Endothelial cell of umbilical vein (primary cell): ENCODE data around the gene WDR18. TPM values are rescaled to one million over a fixed set of nuclear protein-coding genes. Genes with fewer than 3 reads are reported as not detected.
A peak's percentile ranks its signal among the peaks of the same experiment; 100 is the strongest.

Experiments
- BruUV-seq: library from RNA; stranded (reverse); fragments of 400-500 nt; replicated peaks from 2 replicates; lab custom pipeline; 2021; lab: Mats Ljungman, UMichigan
- CTCF ChIA-PET: fragments of 300-600, 350-600 bp; sonication (Branson Sonifier 250); formaldehyde crosslinking; loops from one replicate; lab custom pipeline; 2021; ENCODE audit warnings: antibody characterized with exemption, inconsistent platforms; lab: Charles Lee
- POLR2A ChIA-PET: fragments of 300-600, 350-600 bp; sonication (Branson Sonifier 250); formaldehyde crosslinking; loops from one replicate; lab custom pipeline; 2021; ENCODE audit warnings: antibody characterized with exemption, inconsistent platforms; lab: Charles Lee
- DNase-seq: peaks from one replicate; pipeline ENCODE4 v3.0.0-alpha.2; 2011; ENCODE audit warnings: low read depth, low spot score
- FAIRE-seq: peaks from 2 replicates; lab custom pipeline; 2011; peaks lifted over from hg19 to GRCh38; lab: Jason Lieb, UNC
- H2AFZ ChIP-seq: 2 replicates; pipeline ENCODE4 v1.6.0; 2012; ENCODE audit warnings: low read depth, low read length, control low read depth, inconsistent platforms
- H3K27ac ChIP-seq: 2 replicates; pipeline ENCODE4 v1.5.1; 2011; ENCODE audit warnings: low read depth, mild to moderate bottlenecking, control low read depth, low read length, moderate library complexity; ENCODE audit not compliant: insufficient read depth
- H3K27me3 ChIP-seq, 2 experiments: 2 replicates each; pipeline versions ENCODE4 v1.6.0 to v1.6.1; 2011; ENCODE audit warnings: low read length in 2 of 2, mixed read lengths in 1 of 2; ENCODE audit not compliant: control insufficient read depth in 2 of 2, insufficient read depth in 2 of 2
- H3K36me3 ChIP-seq, 2 experiments: 2 replicates in 1 of 2; 3 replicates in 1 of 2; pipeline ENCODE4 v1.5.1; 2011; ENCODE audit warnings: low read length in 2 of 2, mild to moderate bottlenecking in 1 of 2, moderate library complexity in 1 of 2; ENCODE audit not compliant: control insufficient read depth in 2 of 2, insufficient read depth in 2 of 2; ENCODE audit errors: extremely low read depth in 1 of 2
- H3K4me1 ChIP-seq: 3 replicates; pipeline ENCODE4 v1.5.1; 2011; ENCODE audit warnings: mild to moderate bottlenecking, low read length; ENCODE audit not compliant: control insufficient read depth, insufficient read depth; ENCODE audit errors: extremely low read depth
- H3K4me2 ChIP-seq: 2 replicates; pipeline ENCODE4 v1.6.1; 2011; ENCODE audit warnings: low read length, control low read depth, mixed read lengths; ENCODE audit not compliant: insufficient read depth
- H3K4me3 ChIP-seq, 3 experiments: fragments of 200-600 bp in 1 of 3; sonication (generic), shearing (Covaris generic) in 1 of 3; replicated peaks in 1 of 3; 2 replicates each; pipeline ENCODE4 v1.5.1; 2011 to 2016; ENCODE audit warnings: control low read depth in 3 of 3, low read length in 3 of 3, mild to moderate bottlenecking in 2 of 3, inconsistent platforms in 1 of 3, low read depth in 1 of 3, moderate library complexity in 1 of 3; ENCODE audit not compliant: insufficient read depth in 1 of 3
- H3K79me2 ChIP-seq: 2 replicates; pipeline ENCODE4 v1.6.0; 2012; ENCODE audit warnings: low read length, inconsistent platforms; ENCODE audit not compliant: control insufficient read depth, insufficient read depth
- H3K9ac ChIP-seq: replicated peaks from 2 replicates; pipeline ENCODE3; 2011; ENCODE audit warnings: low read length, control low read depth; ENCODE audit not compliant: insufficient read depth; ENCODE audit errors: extremely low read depth
- H3K9me1 ChIP-seq: replicated peaks from 3 replicates; pipeline ENCODE4 v1.6.0; 2011; ENCODE audit warnings: mild to moderate bottlenecking, low read length; ENCODE audit not compliant: control insufficient read depth, insufficient read depth; ENCODE audit errors: extremely low read depth
- H3K9me3 ChIP-seq: replicated peaks from 2 replicates; pipeline ENCODE4 v1.5.1; 2012; ENCODE audit warnings: low read length, inconsistent platforms; ENCODE audit not compliant: control insufficient read depth, insufficient read depth
- H4K20me1 ChIP-seq: replicated peaks from 2 replicates; pipeline ENCODE3; 2011; ENCODE audit warnings: mild to moderate bottlenecking, low read length; ENCODE audit not compliant: control insufficient read depth, insufficient read depth; ENCODE audit errors: extremely low read depth
- EZH2 ChIP-seq: IDR thresholded peaks from 2 replicates; pipeline ENCODE4 v1.6.1; 2012; ENCODE audit warnings: borderline replicate concordance, low read depth, mild to moderate bottlenecking, moderate library complexity, low read length, inconsistent platforms; ENCODE audit not compliant: severe bottlenecking
- GATA2 ChIP-seq: IDR thresholded peaks from 2 replicates; pipeline ENCODE4 v1.7.0; 2011; ENCODE audit warnings: low read depth, mild to moderate bottlenecking, moderate library complexity, mixed read lengths, low read length; ENCODE audit not compliant: insufficient read length, insufficient read depth
- POLR2A ChIP-seq: IDR thresholded peaks from 2 replicates; pipeline ENCODE4 v1.6.1; 2012; ENCODE audit warnings: low read depth, mild to moderate bottlenecking, control low read depth, low read length
- POLR2AphosphoS5 ChIP-seq: IDR thresholded peaks from 2 replicates; pipeline ENCODE4 v1.6.1; 2012; ENCODE audit warnings: low read depth, mild to moderate bottlenecking, control low read depth, low read length, moderate library complexity; ENCODE audit not compliant: insufficient read depth
- dilution Hi-C: fragments of 300-500 bp; cut with MboI; formaldehyde crosslinking; loops from one replicate; pipeline ENCODE4 v1.15.0; 2019; ENCODE audit warnings: low sequenced_read_pairs; ENCODE audit not compliant: extremely low pct_ligation_motif_present
- intact Hi-C: fragments of 100-400 bp; cut with micrococcal nuclease; formaldehyde crosslinking; loops from one replicate; pipeline ENCODE4 v1.10.0; 2022
- polyA plus RNA-seq, 4 experiments: library from polyadenylated mRNA; depleted of rRNA in 3 of 4; stranded (reverse) in 3 of 4; unstranded in 1 of 4; fragments of >200 nt; gene quantifications; 2 replicates each; pipeline versions ENCODE4 v1.2.1 to v1.2.3, GENCODE V29; 2011 to 2012; ENCODE audit warnings: missing spikeins in 1 of 4
- total RNA-seq: library from RNA; stranded (reverse); gene quantifications from 2 replicates; pipeline ENCODE4 v1.2.3, GENCODE V29; 2021
- TF ChIP-seq, protein P1 (sequence below): IDR thresholded peaks from 2 replicates; pipeline ENCODE4 v1.6.1; 2011; ENCODE audit not compliant: insufficient read depth, insufficient read length
- TF ChIP-seq, protein P2 (sequence below), 2 donors: IDR thresholded peaks; 1 replicate in 1 of 2; 2 replicates in 1 of 2; pipeline ENCODE4 v1.5.1; 2011; ENCODE audit warnings: low read length in 2 of 2, mild to moderate bottlenecking in 2 of 2, moderate library complexity in 2 of 2, control low read depth in 1 of 2, inconsistent platforms in 1 of 2, low read depth in 1 of 2; ENCODE audit not compliant: insufficient read depth in 1 of 2; ENCODE audit errors: extremely low read depth in 1 of 2

The WDR18 gene
- total and polyA plus RNA-seq, 2 donors (not counting 3 experiments of a cell fraction or from before 2014, with no cell fraction given): 54.8 to 102 TPM

DNA sequence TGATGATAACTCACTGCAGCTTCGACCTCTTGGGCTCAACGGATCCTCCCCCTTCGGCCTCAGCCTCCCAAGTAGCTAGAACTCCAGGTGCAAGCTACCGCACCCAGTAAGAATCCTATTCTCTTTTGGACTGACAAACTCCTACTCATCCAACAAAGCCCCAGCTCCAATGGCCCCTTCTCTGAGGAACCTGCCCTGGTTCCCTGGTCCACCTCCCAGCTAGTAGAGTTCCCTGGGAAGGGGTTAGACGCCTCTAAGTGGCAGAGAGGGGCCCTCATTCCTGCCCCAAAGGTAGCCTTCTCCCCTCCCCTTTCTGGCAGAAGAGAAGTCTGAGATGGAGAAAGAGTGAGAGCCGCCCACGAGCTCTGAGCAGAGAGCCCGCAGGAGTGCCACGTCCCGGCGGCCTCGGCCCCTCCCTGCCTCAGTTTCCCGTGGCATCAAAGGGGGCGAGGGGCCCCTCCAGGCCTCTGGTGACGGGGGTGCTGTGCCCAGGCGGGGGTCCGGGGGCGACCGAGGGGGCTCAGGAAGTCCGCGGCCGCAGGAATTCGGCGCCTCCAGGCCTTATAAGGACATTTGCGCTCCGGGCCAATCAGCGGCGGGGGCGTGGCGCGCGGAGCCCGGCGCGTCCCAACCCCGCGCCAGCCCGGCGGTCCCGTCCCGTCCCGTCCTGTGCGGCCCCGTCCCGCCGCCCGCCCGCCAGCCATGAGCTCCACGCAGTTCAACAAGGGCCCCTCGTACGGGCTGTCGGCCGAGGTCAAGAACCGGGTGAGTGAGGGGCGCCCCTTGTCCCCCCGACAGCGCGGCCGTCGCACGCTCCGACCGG, 42.0 kb downstream of the WDR18 start, which contains the start of gene CNN2:
Gene CNN2 (plus strand): TSS at position 649 of the 823 bp plus-strand sequence. CDS start 54 bp downstream, at position 703.
- DNase-seq (peak; percentile 80), FAIRE-seq (peak; percentile 90)
- no peaks in the 10 kb centered on the region for H3K9me1 ChIP-seq
- dilution Hi-C loops (no loop called here), intact Hi-C loops (no loop called here)
- H3K4me1 ChIP-seq: peaks cover 9% of the 10 kb centered on the region
- peak within 1 kb of the TSS; percentile 70 for H3K27ac ChIP-seq
- no peaks in the 10 kb centered on the region for H4K20me1 ChIP-seq
- BruUV-seq: TSS peak; percentile 83
- peak within 1 kb of the TSS; percentile 89 for H3K9ac ChIP-seq
- H3K79me2 ChIP-seq: peaks cover 40% of the 10 kb centered on the region
- peak within 1 kb of the TSS; percentile 58 for H2AFZ ChIP-seq
- ChIA-PET CTCF (interaction anchor here (1.2 to 1.7 kb wide), 4 partner anchors 13 to 218 kb away, joined by 3 to 8 read pairs (median 6); partner anchors contain the start of gene ABCA7), POLR2A (interaction anchor here (0.6 to 5.7 kb wide), 10 partner anchors 9 to 243 kb away, joined by 3 to 36 read pairs (median 3); partner anchors contain the start of genes ABCA7, ARHGAP45 and CIRBP)
- peak within 1 kb of the TSS; percentile 76 for H3K4me2 ChIP-seq
- TF ChIP-seq, protein P1, sequence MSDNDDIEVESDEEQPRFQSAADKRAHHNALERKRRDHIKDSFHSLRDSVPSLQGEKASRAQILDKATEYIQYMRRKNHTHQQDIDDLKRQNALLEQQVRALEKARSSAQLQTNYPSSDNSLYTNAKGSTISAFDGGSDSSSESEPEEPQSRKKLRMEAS: no peak
- TF ChIP-seq EZH2 (no peak), GATA2 (no peak), POLR2A (peak; percentile 83), POLR2AphosphoS5 (peak; percentile 87)
- TF ChIP-seq, protein P2, sequence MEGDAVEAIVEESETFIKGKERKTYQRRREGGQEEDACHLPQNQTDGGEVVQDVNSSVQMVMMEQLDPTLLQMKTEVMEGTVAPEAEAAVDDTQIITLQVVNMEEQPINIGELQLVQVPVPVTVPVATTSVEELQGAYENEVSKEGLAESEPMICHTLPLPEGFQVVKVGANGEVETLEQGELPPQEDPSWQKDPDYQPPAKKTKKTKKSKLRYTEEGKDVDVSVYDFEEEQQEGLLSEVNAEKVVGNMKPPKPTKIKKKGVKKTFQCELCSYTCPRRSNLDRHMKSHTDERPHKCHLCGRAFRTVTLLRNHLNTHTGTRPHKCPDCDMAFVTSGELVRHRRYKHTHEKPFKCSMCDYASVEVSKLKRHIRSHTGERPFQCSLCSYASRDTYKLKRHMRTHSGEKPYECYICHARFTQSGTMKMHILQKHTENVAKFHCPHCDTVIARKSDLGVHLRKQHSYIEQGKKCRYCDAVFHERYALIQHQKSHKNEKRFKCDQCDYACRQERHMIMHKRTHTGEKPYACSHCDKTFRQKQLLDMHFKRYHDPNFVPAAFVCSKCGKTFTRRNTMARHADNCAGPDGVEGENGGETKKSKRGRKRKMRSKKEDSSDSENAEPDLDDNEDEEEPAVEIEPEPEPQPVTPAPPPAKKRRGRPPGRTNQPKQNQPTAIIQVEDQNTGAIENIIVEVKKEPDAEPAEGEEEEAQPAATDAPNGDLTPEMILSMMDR (IDR thresholded peaks at IDR 0.05; ENCODE audit: extremely low read depth in 1 of 2, insufficient read depth in 1 of 2, low read depth in 1 of 2, low read length in 2 of 2): no peak
- peak within 1 kb of the TSS; percentile 52 to 88 (median 84) for H3K4me3 ChIP-seq
- no peaks in the 10 kb centered on the region for H3K36me3 ChIP-seq
- no peaks in the 10 kb centered on the region for H3K27me3 ChIP-seq
- H3K9me3 ChIP-seq: no peaks in the 10 kb centered on the region
